ENCODE measurements around the gene LIG3. TPM values are rescaled to one million over a fixed set of nuclear protein-coding genes. Genes with fewer than 3 reads are reported as not detected.

Gene LIG3
- total and polyA plus RNA-seq, 9 donors = 21.6 to 26.6 (median 22.9) TPM

DNA sequence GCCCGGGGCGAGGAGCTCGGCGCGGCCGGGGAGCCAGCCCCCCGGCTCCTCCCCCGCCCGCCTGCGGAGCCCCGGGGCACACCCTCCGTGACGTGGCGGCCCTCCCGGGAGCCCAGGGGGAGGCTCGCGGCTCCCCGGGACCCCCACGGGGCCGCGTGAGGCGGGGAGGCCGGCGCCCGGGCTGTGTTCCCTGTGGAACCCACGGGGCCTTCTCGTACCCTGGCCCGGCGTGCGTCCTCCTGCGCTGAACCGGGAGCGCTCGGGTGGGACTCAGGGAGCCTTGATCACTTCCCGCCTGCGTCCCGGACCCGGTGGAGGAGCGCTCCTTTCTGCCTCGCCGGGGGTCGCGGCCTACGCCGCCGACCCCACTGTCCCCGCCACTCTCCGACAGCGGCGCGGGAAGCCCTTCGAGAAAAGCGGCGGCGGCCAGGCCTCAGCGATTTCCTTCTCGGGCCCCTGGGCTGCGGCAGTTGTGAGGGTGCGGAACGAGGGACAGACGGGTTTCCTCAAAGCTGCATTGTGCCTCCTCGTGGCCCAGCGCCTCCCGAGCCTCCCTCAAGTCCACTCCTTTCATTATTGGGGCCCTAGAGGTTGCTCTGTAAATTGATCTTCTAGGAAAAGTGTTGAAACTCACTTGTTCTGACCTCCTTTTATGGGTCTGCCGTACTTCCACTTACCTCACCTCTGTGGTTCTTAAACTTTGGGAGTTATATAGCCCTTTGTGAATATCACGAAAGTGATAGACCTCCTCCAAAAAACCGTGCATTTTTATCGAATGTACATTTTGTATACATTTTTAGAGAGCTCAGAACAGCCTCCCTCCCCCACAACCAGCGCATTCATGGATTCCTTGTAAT is 597 bp downstream of the LIG3 start:
- Histone ChIP-seq H3K9me3 (replicated peaks; ENCODE audit: control insufficient read depth, low read depth, low read length) (no peaks in the 10 kb centered on the region), H3K36me3 (ENCODE audit: control insufficient read depth, insufficient read depth, low read length) (peaks cover 15% of the 10 kb centered on the region), H3K4me1 (ENCODE audit: control insufficient read depth, insufficient read depth, low read length) (peaks cover 6% of the 10 kb centered on the region), H3K27ac (ENCODE audit: low read length) (peak overlapping the region; percentile 97), H3K27me3 (ENCODE audit: control insufficient read depth, insufficient read depth, low read length) (no peaks in the 10 kb centered on the region), H3K4me3 (ENCODE audit: low read length) (peak overlapping the region; percentile 78)
- peak; percentile 91 for DNase-seq
- 0% methylated on average over 57 of the region's 69 CpGs for WGBS (ENCODE audit: insufficient coverage)

DNA sequence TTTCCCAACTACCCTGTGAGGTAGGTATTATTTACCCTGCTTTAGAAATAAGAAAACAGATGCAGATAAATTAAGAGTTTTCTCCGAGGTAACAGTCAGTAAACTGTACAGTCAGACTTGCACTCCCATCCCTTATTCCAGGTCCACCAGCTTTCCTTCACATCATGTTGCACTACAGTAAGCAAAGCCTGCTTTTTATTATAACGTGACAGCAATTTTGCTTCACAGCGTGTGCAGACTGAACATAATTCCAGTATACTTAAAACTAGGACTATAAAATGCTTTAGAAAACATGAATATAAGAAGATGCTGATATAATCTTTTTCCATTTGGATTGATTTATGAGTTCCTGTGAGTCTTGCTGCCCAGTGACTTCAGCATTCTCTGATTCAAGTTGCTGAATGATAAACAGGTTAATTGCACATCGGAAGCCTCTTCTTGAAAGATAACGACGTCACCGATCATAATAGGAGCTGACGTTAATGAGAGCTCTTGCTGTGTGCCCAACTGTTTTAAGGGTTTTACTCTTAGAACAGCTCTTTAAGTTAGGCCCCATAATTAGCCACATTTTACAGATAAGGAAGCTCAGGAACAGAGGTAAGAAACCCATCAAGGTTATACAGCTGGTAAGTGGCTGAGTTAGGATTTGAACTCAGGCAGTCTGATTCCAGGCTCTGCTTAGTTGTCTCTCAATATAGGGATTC is 1.4 kb downstream of the LIG3 start:
- peak; percentile 24 for DNase-seq
- peak overlapping the region; percentile 97 for H3K27ac ChIP-seq (ENCODE audit: low read length)
- H3K4me3 ChIP-seq (ENCODE audit: low read length) = peak overlapping the region; percentile 78
- H3K36me3 ChIP-seq (ENCODE audit: control insufficient read depth, insufficient read depth, low read length) = peaks cover 23% of the 10 kb centered on the region
- WGBS (ENCODE audit: insufficient coverage) = 20% methylated on average over 1 of the region's 8 CpGs
- no peaks in the 10 kb centered on the region for H3K9me3 ChIP-seq (replicated peaks; ENCODE audit: control insufficient read depth, low read depth, low read length)
- H3K27me3 ChIP-seq (ENCODE audit: control insufficient read depth, insufficient read depth, low read length) = no peaks in the 10 kb centered on the region
- H3K4me1 ChIP-seq (ENCODE audit: control insufficient read depth, insufficient read depth, low read length) = peaks cover 6% of the 10 kb centered on the region

DNA sequence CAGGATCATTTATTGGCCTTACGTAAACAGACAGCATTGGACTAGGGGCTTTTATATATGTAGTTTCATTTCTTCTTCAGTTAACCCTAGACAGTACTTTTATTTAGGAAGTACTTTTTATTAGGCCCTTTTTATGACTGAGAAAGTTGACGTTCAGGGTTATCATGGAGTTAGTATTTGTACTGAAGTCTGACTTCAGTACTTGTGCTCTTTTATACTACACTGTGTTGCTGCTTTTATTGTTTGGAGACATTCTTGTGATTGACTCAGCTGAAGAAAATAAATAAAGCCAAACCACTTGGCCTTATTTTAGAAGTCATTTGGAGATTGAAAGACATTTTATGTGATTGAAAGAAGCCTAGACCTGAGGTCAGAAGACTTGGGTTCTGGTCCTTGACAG is 6.9 kb downstream of the LIG3 start:
- H3K27me3 ChIP-seq (ENCODE audit: control insufficient read depth, insufficient read depth, low read length) = no peaks in the 10 kb centered on the region
- H3K4me1 ChIP-seq (ENCODE audit: control insufficient read depth, insufficient read depth, low read length) = no peaks in the 10 kb centered on the region
- no peak for DNase-seq
- no CpG with 5 or more reads among the region's 2 CpGs for WGBS (ENCODE audit: insufficient coverage)
- peaks cover 65% of the 10 kb centered on the region for H3K36me3 ChIP-seq (ENCODE audit: control insufficient read depth, insufficient read depth, low read length)
- no peaks in the 10 kb centered on the region for H3K9me3 ChIP-seq (replicated peaks; ENCODE audit: control insufficient read depth, low read depth, low read length)
- no peak overlapping the region for H3K27ac ChIP-seq (ENCODE audit: low read length)
- no peak overlapping the region for H3K4me3 ChIP-seq (ENCODE audit: low read length)

GRCh38 chr17:34988644-34989043 is 8.3 kb downstream of the LIG3 start:
- H3K9me3 ChIP-seq (replicated peaks; ENCODE audit: control insufficient read depth, low read depth, low read length) = no peaks in the 10 kb centered on the region
- H3K27me3 ChIP-seq (ENCODE audit: control insufficient read depth, insufficient read depth, low read length) = no peaks in the 10 kb centered on the region
- H3K36me3 ChIP-seq (ENCODE audit: control insufficient read depth, insufficient read depth, low read length) = peaks cover 70% of the 10 kb centered on the region
- H3K4me3 ChIP-seq (ENCODE audit: low read length) = no peak overlapping the region
- no peaks in the 10 kb centered on the region for H3K4me1 ChIP-seq (ENCODE audit: control insufficient read depth, insufficient read depth, low read length)
- 90% methylated on average over 2 of the region's 2 CpGs for WGBS (ENCODE audit: insufficient coverage)
- H3K27ac ChIP-seq (ENCODE audit: low read length) = no peak overlapping the region
- DNase-seq = no peak

DNA sequence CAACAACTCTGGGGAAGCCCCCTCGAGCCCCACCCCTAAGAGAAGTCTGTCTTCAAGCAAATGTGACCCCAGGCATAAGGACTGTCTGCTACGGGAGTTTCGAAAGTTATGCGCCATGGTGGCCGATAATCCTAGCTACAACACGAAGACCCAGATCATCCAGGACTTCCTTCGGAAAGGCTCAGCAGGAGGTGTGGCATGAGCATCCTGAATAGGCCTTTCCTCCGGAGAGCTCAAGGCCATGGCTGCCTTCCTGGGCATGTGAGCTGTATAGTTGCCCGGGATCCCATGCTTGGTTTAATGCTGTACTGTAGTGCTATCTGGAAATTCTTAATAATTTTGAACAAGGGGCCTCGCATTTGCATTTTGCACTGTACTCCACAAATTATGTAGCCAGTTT is 9.2 kb downstream of the LIG3 start:
- H3K9me3 ChIP-seq (replicated peaks; ENCODE audit: control insufficient read depth, low read depth, low read length) = no peaks in the 10 kb centered on the region
- H3K36me3 ChIP-seq (ENCODE audit: control insufficient read depth, insufficient read depth, low read length) = peaks cover 78% of the 10 kb centered on the region
- H3K4me3 ChIP-seq (ENCODE audit: low read length) = no peak overlapping the region
- no peak for DNase-seq
- no peaks in the 10 kb centered on the region for H3K27me3 ChIP-seq (ENCODE audit: control insufficient read depth, insufficient read depth, low read length)
- no peak overlapping the region for H3K27ac ChIP-seq (ENCODE audit: low read length)
- 95% methylated on average over 7 of the region's 10 CpGs for WGBS (ENCODE audit: insufficient coverage)
- H3K4me1 ChIP-seq (ENCODE audit: control insufficient read depth, insufficient read depth, low read length) = no peaks in the 10 kb centered on the region

- WGBS (ENCODE audit: insufficient coverage) = 36% methylated on average over 4 of the region's 6 CpGs
- Histone ChIP-seq H3K36me3 (ENCODE audit: control insufficient read depth, insufficient read depth, low read length) (peaks cover 85% of the 10 kb centered on the region), H3K9me3 (replicated peaks; ENCODE audit: control insufficient read depth, low read depth, low read length) (no peaks in the 10 kb centered on the region), H3K27me3 (ENCODE audit: control insufficient read depth, insufficient read depth, low read length) (no peaks in the 10 kb centered on the region), H3K4me3 (ENCODE audit: low read length) (no peak overlapping the region), H3K27ac (ENCODE audit: low read length) (no peak overlapping the region), H3K4me1 (ENCODE audit: control insufficient read depth, insufficient read depth, low read length) (no peaks in the 10 kb centered on the region)
- no peak for DNase-seq
These were observed 10.6 kb downstream of the LIG3 start for GRCh38 chr17:34990921-34991365.

GRCh38 chr17:34991606-34992005 is 11.3 kb downstream of the LIG3 start:
- Histone ChIP-seq H3K27ac (ENCODE audit: low read length) (no peak overlapping the region), H3K4me1 (ENCODE audit: control insufficient read depth, insufficient read depth, low read length) (peaks cover 2% of the 10 kb centered on the region)
- WGBS (ENCODE audit: insufficient coverage) = no CpG with 5 or more reads among the region's 3 CpGs

GRCh38 chr17:34993031-34993430 is 12.7 kb downstream of the LIG3 start:
- no peaks in the 10 kb centered on the region for H3K9me3 ChIP-seq (replicated peaks; ENCODE audit: control insufficient read depth, low read depth, low read length)
- no peak for DNase-seq
- 88% methylated on average over 1 of the region's 2 CpGs for WGBS (ENCODE audit: insufficient coverage)
- H3K27ac ChIP-seq (ENCODE audit: low read length) = no peak overlapping the region
- peaks cover 81% of the 10 kb centered on the region for H3K36me3 ChIP-seq (ENCODE audit: control insufficient read depth, insufficient read depth, low read length)
- no peaks in the 10 kb centered on the region for H3K27me3 ChIP-seq (ENCODE audit: control insufficient read depth, insufficient read depth, low read length)
- peaks cover 16% of the 10 kb centered on the region for H3K4me1 ChIP-seq (ENCODE audit: control insufficient read depth, insufficient read depth, low read length)
- H3K4me3 ChIP-seq (ENCODE audit: low read length) = no peak overlapping the region

More at GRCh38 chr17:34991606-34992005, 11.3 kb downstream of the LIG3 start:
- peaks cover 84% of the 10 kb centered on the region for H3K36me3 ChIP-seq (ENCODE audit: control insufficient read depth, insufficient read depth, low read length)
- no peaks in the 10 kb centered on the region for H3K9me3 ChIP-seq (replicated peaks; ENCODE audit: control insufficient read depth, low read depth, low read length)
- no peak for DNase-seq
- no peaks in the 10 kb centered on the region for H3K27me3 ChIP-seq (ENCODE audit: control insufficient read depth, insufficient read depth, low read length)
- no peak overlapping the region for H3K4me3 ChIP-seq (ENCODE audit: low read length)

DNA sequence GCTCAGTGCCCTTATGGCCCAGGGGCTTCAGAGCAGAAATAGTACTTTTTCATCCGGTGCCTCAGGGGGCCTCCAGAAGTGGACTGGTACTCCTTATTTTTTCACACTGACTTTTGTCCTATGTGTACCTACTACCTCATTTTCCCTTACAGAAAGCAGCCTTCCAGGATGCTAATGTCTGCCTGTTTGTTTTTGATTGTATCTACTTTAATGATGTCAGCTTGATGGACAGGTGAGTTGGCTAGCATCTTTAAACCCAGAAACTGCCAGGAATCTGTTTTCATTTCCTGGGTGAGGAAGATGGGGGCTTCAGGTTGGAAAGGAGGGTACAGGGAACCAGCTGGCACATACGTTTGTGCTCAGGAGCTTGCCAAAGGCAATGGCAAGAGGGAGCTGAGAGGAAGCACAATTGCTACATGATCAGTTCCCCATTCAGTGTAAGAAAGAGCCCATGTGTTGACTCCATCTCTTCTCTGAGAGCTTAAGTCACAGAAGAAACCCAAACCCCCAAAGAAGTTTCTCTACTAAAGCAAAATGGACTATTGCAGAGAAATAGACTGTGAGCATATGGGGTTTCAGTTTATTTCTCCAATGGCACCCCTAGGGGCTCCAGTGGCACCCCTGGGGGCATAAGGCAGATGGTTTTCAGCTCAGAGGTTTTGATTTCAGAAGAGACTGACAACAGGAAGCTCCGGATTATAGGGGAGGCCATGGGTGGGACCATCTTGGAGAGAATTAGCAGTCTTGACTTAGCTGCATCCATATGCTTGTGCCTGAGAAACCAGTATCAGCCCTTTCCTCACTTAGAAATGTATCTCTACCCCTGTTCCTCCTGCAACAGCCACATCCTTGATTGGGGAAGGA is 16.3 kb downstream of the LIG3 start:
- DNase-seq = peak; percentile 28
- WGBS (ENCODE audit: insufficient coverage) = 67% methylated on average over 1 of the region's 3 CpGs
- Histone ChIP-seq H3K27ac (ENCODE audit: low read length) (peak overlapping the region; percentile 2), H3K9me3 (replicated peaks; ENCODE audit: control insufficient read depth, low read depth, low read length) (no peaks in the 10 kb centered on the region), H3K4me3 (ENCODE audit: low read length) (no peak overlapping the region), H3K36me3 (ENCODE audit: control insufficient read depth, insufficient read depth, low read length) (peaks cover 82% of the 10 kb centered on the region), H3K27me3 (ENCODE audit: control insufficient read depth, insufficient read depth, low read length) (no peaks in the 10 kb centered on the region), H3K4me1 (ENCODE audit: control insufficient read depth, insufficient read depth, low read length) (peaks cover 19% of the 10 kb centered on the region)

Data from muscle of leg (tissue), 11 donors.